Measurements from ENCODE around the gene HYDIN.

HYDIN gene

GRCh38 chr16:70788668-70789594 is 441.6 kb downstream of the HYDIN start:
- DNase-seq (ENCODE audit: low read depth, low spot score) = peak; percentile 18

GRCh38 chr16:70786020-70786755 is 444.3 kb downstream of the HYDIN start:
- DNase-seq (ENCODE audit: low read depth, low spot score) = no peak

GRCh38 chr16:70784692-70785555 is 445.6 kb downstream of the HYDIN start:
- no peak for DNase-seq (ENCODE audit: low read depth, low spot score)

- no peak for DNase-seq (ENCODE audit: low read depth, low spot score)
Measured at GRCh38 chr16:70782237-70782636, 448.3 kb downstream of the HYDIN start.

GRCh38 chr16:70781800-70782199 is 448.7 kb downstream of the HYDIN start:
- no peak for DNase-seq (ENCODE audit: low read depth, low spot score)

GRCh38 chr16:70780546-70780945 is 450.0 kb downstream of the HYDIN start:
- DNase-seq (ENCODE audit: low read depth, low spot score) = no peak

GRCh38 chr16:70779361-70779760 is 451.2 kb downstream of the HYDIN start:
- DNase-seq (ENCODE audit: low read depth, low spot score) = no peak

- peak; percentile 72 for DNase-seq (ENCODE audit: low read depth, low spot score)
Measured at GRCh38 chr16:70778901-70779309, 451.6 kb downstream of the HYDIN start.

GRCh38 chr16:70777973-70778406 is 452.5 kb downstream of the HYDIN start:
- no peak for DNase-seq (ENCODE audit: low read depth, low spot score)

GRCh38 chr16:70777496-70777895 is 453.0 kb downstream of the HYDIN start:
- no peak for DNase-seq (ENCODE audit: low read depth, low spot score)

GRCh38 chr16:70775399-70775798 is 455.1 kb downstream of the HYDIN start:
- no peak for DNase-seq (ENCODE audit: low read depth, low spot score)

GRCh38 chr16:70774261-70774660 is 456.3 kb downstream of the HYDIN start:
- no peak for DNase-seq (ENCODE audit: low read depth, low spot score)

GRCh38 chr16:70772493-70772892 is 458.0 kb downstream of the HYDIN start:
- no peak for DNase-seq (ENCODE audit: low read depth, low spot score)

- peak; percentile 83 for DNase-seq (ENCODE audit: low read depth, low spot score)
Measured at GRCh38 chr16:70770626-70771552, 459.6 kb downstream of the HYDIN start.

- DNase-seq (ENCODE audit: low read depth, low spot score) = no peak
Measured at GRCh38 chr16:70770291-70770625, 460.3 kb downstream of the HYDIN start.

GRCh38 chr16:70769761-70770160 is 460.8 kb downstream of the HYDIN start:
- DNase-seq (ENCODE audit: low read depth, low spot score) = no peak

- DNase-seq (ENCODE audit: low read depth, low spot score) = no peak
Measured at GRCh38 chr16:70769131-70769530, 461.4 kb downstream of the HYDIN start.

GRCh38 chr16:70768203-70768580 is 462.3 kb downstream of the HYDIN start:
- DNase-seq (ENCODE audit: low read depth, low spot score) = no peak

- peak; percentile 47 for DNase-seq (ENCODE audit: low read depth, low spot score)
Measured at GRCh38 chr16:70767377-70768202, 462.9 kb downstream of the HYDIN start.

GRCh38 chr16:70766658-70767057 is 463.9 kb downstream of the HYDIN start:
- DNase-seq (ENCODE audit: low read depth, low spot score) = no peak
